ENCODE results near the gene PARG.
"Not testable (repeated sequence)": the region's sequence is repeated elsewhere in the genome, so short reads cannot be mapped to it uniquely, and the experiment has no call there.

Gene PARG

DNA sequence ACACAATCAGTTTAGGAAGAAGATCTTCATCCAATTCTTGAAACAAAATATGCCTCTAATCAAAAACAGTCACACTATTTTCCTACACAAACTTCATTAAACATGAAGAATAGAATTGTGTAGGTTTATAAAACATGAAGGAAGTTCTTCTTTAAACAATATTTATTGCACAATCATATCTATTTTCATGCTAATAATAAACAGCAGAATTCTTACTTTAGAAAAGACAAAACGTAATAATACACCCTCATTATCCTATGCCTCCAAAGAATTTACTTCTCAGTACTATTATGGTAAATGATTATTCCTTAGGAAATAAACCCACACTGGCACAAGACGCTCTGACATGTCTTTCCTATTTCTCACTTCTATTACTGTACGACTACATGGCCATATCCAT, 41.4 kb downstream of the PARG start:
- not testable (repeated sequence) for DNase-seq

DNA sequence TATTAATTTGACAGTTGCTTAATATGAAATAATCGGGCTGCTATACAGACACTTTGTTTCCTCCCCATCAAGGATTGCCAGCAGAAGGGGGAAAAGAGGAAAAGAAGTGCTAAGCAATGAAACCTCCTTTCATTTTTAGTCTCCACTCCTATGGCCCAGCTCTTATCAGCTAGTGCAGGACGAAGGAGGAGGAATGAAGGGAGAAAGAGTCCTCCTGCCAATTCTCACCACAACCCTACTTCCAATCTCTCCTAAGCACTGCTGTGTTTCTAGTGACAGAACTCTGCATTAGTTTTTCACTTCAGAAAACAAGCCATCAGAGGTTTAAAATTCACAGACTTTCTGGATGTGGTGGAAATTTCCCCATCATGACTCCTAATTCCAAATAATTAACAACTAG, 41.8 kb downstream of the PARG start:
- DNase-seq, result not testable (repeated sequence)

DNA sequence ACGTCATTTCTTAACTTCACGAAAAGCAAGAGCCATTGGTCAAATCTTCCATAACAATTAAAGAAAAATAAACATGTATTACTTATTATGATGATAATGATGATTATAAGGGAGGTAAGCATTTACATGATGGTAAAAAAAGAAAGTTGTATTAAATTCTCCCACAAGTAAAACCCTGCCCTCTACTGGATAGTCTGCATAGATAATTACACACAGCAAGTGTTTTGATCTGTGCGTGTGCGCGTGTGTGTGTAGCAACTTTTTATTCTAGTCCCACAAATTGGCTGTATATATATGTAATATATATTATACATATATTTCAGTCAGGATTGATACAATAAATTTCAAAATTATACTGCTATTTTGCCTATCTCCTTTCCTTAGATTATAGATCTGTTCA, 51.8 kb downstream of the PARG start:
- not testable (repeated sequence) for DNase-seq

DNA sequence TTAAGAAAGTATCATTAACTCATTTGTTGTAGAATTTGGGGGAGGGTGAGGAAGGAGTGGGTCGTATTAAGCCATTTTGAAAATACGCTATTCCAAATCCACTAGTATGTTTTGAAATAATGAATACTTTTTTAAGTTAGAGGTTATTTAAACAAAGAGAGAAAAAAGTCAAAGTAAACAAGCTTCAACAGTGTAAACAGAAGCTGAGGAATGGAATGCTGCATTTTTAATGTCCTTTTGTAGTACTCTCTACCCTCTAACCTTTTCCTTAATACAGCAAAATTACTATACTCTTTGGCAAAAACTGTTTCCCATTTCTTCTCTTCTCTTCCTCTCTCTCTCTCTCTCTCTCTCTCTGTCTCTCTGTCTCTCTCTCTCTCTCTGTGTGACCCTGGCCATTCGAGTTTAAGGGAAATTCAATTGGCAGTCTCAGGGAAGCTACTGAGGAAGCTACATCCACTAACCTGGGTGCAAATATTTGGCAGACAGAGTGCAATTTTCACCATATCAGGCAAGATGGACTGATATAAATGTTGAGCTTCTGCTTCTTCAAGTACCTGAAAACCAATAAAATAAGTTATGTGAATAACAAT, 57.0 kb downstream of the PARG start:
- DNase-seq, result not testable (repeated sequence)

- not testable (repeated sequence) for DNase-seq
Measured at GRCh38 chr10:49883852-49884251, 58.0 kb downstream of the PARG start.

DNA sequence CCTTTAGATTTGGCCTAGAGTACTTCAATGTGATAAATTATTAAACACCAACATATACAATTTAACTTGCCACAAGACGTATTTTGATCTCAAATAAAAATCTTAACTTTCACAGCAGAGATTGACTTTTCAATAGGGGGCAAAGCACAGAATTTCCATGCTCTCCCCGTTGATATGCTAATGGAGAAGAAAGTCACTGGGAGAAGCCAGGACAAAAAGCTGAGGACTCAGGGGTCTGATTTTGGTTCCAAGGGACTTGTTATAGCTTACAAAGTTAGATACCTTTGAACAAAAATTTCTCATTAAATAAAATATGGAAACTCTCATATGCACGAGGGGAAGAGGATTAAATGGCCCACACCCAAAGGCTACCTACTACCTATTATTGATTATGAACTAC, 59.5 kb downstream of the PARG start:
- DNase-seq, result not testable (repeated sequence)

GRCh38 chr10:49872740-49873139, 69.1 kb downstream of the PARG start:
- not testable (repeated sequence) for DNase-seq

DNA sequence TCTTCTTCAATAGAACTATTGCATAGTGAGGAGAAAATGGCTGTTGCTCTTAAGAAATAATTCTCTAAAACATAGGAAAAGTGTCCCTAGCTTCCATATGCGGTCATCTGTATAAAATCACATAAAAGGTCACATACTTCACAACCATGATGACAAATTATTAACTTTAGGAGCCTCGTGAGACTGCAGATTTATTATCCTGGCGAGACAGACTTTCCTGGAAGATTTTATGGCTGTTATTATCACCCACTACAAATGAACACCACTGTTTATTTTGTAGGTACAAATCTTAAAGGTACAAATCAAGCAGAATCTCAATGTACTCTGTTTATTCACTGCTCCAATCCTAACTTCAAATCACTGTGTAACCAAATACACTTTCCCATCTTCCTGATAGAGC, 70.4 kb downstream of the PARG start:
- not testable (repeated sequence) for DNase-seq

- DNase-seq, result not testable (repeated sequence)
Measured at GRCh38 chr10:49859933-49860332, 81.9 kb downstream of the PARG start.

DNA sequence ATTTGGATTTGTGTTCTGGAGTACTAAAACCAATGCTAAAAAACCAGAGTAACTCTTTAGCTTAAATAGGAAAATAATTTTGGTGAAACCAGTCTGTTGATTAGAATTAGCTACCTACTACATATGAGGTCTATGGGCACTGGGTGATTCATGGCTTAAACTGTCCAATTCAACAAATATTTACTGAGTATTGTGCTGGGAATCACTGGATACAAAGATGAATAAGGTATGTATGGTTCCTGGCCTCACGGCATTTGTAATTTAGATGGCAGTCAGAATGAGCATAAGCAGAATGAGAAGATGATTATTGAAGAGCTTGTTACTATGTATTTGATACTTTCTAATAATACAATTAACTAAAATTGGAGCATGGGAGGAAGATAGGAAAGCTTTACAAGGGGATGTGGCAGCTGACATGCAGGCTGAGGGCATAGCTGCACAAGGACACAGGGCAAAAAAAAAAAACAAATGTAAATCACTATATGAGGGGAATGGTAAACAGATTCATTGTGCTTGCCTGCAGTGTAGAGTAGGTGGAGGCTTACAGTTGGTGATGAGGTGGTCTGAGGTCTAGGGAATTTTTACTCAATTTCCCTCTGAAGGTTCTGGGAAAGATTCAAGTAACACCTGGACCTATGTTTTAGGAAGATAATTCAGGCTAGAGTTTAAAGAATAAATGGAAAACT, 83.0 kb downstream of the PARG start:
- not testable (repeated sequence) for DNase-seq

- not testable (repeated sequence) for DNase-seq
Measured at GRCh38 chr10:49849520-49849919, 92.3 kb downstream of the PARG start.

DNA sequence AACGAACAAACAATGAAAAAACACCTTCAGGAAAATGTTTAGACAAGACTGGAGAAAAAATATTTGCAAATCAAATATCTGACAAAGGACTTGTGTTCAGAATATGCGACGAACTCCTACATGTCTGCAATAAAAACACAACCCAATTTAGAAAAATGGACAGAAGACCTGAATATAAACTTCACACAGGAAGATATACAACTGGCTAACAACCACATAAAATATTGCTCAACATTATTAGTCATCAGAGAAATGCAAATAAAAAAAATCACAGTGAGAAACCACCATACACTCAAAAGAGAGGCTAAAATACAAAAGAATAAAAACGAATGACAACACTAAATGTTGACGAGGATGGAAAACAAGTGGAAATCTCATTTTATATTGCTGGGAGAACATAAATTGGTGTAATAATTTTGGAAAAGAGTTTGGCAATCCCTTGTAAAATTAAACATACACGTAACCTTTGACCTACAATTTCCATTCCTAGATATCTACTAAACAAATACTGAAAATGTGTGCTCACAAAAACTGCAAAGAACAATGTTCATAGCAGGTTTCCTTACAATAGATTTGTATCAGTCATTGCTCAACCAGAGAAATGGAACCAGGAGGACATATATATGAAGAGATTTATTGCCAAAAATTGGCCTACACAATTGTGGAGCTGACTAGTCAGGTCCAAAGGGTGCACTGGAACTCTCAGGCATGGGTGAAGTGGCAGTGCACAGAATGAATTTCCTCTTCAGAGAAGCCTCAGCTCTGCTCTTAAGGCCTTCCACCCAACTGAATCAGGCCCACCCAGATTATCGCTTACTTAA, 96.8 kb downstream of the PARG start:
- peak; percentile 10 for DNase-seq

- not testable (repeated sequence) for DNase-seq
Measured at GRCh38 chr10:49842333-49842628, 99.5 kb downstream of the PARG start.

GRCh38 chr10:49841615-49842332, 100.1 kb downstream of the PARG start:
- no peak for DNase-seq

DNA sequence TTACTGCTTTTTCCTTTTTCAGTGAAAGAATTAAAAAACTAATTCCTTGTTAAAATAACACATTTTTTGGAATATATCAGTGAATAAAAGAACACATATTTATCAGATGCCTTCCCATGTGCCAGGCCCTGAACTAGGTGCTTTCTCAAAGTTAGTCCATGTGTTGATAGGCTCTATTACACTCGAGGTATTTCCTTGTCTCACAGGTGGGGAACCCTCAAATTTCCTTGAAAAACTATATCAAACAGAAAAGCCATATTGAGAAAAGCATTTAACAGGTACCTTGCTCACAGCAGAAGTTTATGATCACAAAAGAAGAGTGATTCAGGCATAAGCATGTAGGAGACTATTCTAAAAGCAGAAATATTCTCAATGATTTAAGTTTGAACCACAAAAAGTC, 104.1 kb downstream of the PARG start:
- DNase-seq, result no peak

GRCh38 chr10:49837051-49837478, 104.8 kb downstream of the PARG start:
- DNase-seq, result no peak

- DNase-seq, result no peak
Measured at GRCh38 chr10:49834976-49835375, 106.9 kb downstream of the PARG start.

GRCh38 chr10:49834201-49834600, 107.6 kb downstream of the PARG start:
- DNase-seq, result no peak

DNA sequence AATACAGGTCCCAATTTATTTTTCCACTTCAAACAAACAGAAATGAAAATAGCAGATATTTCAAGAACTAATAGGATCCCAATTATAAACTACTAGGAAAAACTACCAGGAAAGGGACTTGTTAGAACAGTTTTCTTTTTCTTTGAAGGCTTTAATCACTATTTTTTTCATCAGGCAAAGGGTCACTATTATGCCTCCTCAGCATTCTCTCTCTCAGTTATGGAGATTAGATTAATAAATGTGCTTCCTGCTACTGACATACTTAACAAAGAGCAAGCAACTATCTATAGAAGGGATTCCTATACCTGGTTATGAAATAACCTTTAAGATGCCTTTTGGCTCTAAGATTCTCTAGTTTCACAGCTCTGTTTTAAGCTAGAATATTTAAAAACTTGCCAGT, 108.7 kb downstream of the PARG start:
- no peak for DNase-seq

- no peak for DNase-seq
Measured at GRCh38 chr10:49831352-49832035, 110.3 kb downstream of the PARG start.

DNA sequence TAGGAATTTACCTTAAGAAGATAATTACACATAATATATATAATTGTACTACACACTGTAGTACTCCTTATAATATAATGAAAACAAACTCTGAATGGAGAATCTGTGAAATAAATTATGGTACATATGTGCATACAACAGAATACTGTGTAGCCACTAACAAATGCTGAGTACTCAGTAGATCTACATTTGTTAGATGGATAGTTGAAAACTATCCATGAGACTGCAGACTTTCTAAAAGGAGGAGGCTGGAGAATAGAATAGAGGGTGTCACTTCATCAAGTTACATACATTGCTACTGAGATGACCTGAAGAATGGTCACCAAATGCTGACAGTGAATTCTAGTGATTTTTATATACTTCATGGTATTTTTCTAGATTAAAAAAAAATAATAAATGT, 111.0 kb downstream of the PARG start:
- DNase-seq, result no peak

- no peak for DNase-seq
Measured at GRCh38 chr10:49830016-49830415, 111.8 kb downstream of the PARG start.

DNA sequence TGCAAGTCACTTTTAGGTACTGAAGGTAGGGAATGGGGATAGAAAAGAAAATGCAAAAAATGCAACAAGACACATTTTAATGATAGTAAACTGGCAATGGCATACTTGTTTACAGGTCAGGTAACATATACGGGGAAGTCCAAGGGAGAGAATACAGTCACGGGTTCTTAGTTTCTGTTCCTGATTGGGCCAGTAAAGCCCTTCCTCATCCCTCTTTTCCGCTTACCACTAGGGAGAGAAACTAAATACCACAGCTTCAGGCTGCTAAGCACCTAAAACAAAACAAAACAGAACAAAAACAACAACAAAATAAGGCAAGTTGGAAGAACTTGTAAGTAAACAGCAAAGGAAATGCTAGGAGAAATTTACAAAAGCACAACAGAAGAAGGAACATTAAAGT, 114.5 kb downstream of the PARG start:
- DNase-seq, result peak; percentile 37

Data from suppressor macrophage treated with lipopolysaccharide for 4 hours (primary cell).